GM18907 (cell line): ENCODE results near the gene NOTCH2NLA.
"Not testable (repeated sequence)": the region's sequence is repeated elsewhere in the genome, so short reads cannot be mapped to it uniquely, and the experiment has no call there.

Source experiments
- ATAC-seq: cut with Tn5 transposase; IDR thresholded peaks from one replicate; pipeline ENCODE4 v1.9.1; 2021; ENCODE audit warnings: mild to moderate bottlenecking, moderate library complexity; ENCODE audit not compliant: unreplicated experiment

NOTCH2NLA gene

DNA sequence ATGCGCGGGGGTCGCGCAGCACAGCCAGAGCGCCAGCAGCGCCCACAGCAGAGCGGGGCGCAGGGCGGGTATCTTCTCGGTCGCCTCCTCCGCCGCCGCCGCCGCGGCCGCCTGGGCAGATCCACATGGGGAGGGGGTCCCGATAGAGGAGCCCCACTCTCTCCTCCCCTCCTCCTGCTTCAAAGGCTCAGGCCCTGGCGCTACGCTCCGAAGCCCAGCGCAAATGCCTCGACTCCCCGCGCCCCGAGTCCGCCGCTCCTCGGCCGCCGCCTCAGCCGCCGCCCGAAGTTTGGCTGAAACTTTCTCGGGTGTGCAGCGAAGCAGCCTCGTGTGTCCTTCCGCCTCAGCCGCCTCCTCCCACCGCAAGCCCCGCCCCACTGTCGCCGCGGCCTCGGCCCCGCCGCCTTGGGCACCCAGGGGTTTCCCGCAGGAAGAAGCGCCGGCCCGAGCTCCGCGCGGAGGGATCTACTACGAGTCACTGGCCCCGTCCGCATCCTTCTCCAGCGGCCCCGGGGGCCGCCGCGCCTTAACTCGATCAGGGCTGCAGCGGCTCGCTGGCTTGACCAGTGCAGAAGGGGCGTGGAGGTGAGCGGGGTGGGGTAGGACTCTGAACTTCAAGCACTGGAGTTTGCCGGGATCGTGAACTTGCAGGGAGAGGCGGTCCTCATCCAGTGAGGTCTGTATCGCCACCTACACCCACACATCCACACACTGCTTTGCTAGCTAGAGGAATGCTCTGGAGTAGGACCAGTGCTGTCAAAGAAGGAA lies at the start of gene NOTCH2NLA:
Gene NOTCH2NLA, minus strand, starts transcription at position 312 of the 768 bp plus-strand sequence. CDS start 39,684 bp downstream, outside the sequence.
- ATAC-seq, result peak; percentile 60

DNA sequence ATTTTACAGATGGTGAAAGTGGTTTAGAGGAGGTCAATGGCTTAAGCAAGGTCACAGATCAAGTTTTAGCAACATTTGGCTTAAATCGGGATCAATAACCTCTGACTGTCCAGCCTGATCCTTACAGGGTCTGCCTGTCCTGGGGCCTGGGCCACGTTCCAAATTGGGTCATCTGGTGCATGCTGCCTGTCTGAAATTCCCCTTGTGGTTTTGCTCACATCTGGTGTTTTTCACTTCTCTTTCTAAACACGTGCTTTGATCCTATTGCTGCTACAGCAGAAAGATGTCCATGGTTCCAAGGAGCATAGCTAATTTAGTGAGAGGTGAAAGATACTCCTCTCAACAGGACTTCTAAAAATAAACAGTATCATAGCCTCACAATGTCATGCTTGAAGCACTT lies 49.5 kb upstream of the NOTCH2NLA start:
- ATAC-seq, result peak; percentile 75

DNA sequence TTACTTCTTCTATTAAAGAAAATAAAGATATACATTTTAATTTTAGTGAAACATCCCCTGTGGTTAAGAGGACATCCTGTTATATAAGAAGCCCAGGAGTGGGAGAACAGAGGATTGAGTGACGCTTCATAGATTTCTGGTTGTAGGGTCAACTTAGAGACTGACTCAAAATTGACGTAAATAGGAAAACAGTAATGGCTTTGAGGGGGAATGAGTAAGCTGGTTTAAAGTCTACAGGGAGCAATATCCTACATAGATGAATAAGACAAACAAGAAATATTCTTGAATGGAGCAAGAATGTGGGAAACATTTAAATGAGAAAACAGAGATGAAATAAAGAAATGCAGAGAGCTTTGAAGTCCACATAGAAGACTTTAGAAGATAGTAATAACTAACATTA lies 48.3 kb upstream of the NOTCH2NLA start:
- not testable (repeated sequence) for ATAC-seq

DNA sequence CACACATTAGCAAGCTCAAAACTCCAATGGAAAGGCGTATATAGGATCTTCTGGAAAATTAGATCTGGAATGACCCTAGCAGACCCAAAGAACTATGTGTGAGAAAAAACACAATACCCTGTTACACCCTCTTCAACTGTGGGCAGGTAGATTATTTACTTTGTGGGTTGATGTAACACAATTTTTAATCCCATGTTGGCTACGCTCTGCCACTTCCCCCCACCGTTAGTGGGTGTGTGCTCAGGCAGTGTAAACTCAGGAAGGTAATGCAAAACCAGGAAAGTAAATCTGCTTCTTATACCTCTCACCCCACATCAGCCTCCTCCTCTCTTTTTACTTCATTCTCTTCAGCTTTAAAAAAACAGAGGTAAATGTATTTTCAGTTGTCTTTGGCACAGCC lies 45.3 kb upstream of the NOTCH2NLA start:
- not testable (repeated sequence) for ATAC-seq

DNA sequence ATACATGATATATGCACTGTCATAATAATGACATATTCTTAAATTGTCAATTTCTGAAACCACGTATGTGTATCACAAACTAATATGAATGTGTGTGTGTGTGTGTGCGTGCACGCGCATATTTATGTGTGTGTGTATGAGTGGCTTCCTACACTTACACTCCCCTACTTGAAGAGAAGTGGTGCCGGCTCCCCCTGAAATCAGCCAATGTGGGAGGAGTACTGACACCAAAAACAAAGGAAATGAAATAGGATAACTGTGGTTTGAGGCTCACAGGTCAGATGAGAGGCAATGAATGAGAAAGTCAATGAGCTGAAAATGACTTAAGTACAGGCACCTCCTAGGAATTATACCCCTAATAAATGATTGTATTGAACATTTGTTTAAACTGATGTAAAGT lies 44.4 kb upstream of the NOTCH2NLA start:
- not testable (repeated sequence) for ATAC-seq

DNA sequence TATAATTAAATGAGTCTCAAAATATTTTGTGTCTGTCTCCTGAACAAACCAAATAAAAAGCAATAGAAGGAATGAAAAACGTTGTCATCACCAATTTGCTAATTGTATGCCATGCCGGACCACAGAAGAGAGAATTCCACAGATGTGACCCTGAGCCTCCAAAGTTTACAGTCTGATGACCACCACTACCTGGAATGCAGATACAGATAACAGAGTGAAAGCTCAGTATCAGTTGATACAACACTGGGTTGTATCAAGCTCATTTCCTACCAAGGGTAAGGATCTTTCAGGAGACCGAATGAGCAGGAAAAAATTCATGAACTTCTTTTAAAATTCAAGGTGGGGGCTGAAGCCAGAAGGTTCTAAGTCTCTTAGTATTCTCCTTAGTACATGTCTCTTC lies 43.9 kb upstream of the NOTCH2NLA start:
- not testable (repeated sequence) for ATAC-seq

DNA sequence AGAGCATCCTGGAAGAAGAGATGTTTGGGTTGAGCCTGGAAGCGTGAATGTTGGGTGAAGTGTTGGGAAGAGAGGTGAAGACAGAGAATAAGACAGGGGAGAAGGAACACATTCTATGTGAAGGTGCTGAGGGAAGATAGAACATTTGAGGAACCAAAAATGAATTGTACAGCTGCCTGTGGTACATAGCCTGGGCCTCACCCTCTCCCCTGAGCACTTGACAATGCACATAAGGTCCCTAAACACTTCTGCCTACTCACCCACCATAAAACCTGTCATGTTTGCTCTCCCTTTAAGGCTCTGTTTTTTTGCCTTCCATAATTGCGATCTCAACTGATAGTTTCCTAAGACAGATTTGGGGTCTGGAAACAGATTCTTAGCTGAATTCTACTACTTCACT lies 43.2 kb upstream of the NOTCH2NLA start:
- not testable (repeated sequence) for ATAC-seq

DNA sequence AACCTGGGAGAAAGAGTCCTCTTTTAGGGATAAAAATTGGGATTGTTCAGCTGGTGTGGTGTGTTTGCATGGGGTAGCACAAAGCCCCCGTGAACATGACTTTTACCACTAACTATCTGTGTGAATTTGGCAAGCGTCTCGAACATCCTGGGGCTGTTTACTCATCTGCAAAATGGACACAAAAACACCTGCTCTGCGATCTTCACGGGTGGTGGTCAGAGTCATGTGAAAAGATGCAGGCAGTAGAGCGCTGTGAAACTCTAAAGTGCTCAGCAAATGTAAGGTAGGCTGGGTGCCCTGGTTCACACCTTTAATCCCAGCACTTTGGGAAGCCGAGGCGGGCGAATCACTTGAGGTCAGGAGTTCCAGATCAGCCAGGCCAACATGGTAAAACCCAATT lies 41.3 kb upstream of the NOTCH2NLA start:
- ATAC-seq, result not testable (repeated sequence)

DNA sequence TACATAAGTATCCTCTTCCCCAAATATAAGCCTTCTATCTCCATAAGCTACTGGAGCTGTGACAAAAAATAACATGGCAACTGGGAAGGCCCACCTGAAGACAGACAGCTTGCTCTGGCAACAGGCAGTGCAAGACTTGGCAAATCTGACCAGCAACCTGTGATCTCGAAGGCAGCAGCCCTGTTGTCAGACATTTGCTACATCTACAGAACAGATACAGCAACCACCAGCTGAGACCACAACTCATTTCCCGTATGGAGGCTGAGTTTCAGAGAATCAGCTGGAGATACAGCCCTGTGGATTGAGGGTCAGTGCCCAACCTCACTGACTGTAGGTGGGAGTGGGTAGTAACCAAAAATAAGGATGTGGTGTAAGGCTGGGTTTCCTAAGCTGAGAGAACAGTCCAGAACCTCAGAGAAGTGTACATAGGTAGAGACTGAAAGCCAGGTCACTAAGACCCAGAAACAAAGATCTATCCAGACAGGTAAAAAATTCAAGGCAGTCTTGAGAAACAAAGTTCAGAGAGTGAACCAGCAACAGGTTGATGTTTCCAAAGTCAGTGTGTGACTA lies 37.4 kb upstream of the NOTCH2NLA start:
- not testable (repeated sequence) for ATAC-seq

DNA sequence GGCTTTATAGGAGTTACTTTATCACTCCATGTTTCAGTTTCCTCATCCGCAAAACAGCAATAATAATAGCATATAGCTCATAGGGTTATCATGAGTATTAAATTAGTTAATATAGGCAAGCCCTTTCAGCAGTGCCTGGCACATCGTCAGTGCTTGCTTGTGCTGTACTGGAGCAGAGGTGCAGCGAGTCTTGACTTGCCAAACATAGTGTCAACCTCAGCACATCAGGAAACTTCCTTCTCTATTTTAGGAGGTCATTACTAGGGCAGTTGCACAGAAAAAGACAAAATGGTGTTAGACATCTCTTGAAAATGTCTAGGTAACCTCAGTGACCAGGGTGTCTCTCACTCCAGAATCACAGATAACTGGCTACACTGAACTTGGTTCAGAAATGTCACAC lies 35.9 kb upstream of the NOTCH2NLA start:
- not testable (repeated sequence) for ATAC-seq

DNA sequence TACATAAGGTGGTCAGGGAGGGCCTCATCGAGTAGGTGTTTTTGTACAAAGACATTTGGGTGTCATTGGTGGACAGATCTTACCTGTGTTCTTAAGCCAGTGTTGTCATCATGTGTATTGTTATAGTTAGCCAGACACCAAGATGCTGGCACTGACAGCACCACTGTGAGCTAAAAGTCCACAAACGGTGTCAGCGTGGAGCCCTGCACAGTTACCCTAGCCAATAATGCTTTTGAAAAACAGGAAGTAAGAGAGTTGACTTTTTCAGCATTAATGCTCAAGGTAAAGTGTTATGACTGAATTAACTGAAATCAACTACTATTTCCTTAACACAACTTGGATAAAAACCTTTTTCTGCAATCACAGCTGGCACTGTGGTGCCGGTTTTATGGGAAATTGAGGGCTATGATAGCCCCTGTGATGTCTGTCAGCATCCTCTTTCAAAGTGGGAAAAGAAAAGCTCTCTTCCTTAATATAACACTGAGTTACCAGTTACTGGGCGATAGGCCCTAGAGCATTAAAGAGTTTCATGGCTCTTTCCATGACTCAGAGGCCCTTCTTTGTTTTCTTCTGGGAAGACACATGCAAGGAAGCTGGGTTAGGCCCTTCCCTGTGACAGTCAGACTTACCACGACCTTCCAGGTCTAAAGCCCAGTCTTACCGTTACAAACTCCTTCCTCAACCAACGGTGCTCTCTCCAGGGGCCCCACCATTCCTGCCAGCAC lies 31.3 kb upstream of the NOTCH2NLA start:
- not testable (repeated sequence) for ATAC-seq

DNA sequence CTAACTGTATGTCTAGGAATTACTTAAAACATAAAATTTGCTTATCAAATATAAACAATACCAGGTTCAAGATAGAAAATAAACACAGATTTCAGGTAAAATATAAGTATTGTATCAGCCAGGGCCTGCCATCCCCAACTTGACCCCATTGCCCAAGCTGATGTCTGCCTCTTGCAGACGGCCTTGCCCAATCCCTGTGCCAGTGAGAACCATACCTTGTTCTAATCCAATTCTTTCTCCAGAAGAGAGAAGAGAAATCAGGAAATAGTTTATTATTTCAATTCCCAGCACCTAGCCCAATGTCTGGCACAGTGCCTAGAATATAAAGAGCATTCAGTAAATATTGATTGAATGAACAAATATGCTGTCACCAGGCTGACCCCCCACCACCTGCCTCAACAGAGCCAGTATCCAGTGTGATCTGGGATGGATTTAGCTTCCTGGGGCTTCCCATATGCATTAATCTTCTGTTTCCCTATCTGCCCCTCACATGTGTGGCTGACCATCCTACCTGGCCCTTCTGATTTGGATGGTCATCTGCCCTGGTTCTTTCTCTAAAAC lies 29.3 kb upstream of the NOTCH2NLA start:
- not testable (repeated sequence) for ATAC-seq

DNA sequence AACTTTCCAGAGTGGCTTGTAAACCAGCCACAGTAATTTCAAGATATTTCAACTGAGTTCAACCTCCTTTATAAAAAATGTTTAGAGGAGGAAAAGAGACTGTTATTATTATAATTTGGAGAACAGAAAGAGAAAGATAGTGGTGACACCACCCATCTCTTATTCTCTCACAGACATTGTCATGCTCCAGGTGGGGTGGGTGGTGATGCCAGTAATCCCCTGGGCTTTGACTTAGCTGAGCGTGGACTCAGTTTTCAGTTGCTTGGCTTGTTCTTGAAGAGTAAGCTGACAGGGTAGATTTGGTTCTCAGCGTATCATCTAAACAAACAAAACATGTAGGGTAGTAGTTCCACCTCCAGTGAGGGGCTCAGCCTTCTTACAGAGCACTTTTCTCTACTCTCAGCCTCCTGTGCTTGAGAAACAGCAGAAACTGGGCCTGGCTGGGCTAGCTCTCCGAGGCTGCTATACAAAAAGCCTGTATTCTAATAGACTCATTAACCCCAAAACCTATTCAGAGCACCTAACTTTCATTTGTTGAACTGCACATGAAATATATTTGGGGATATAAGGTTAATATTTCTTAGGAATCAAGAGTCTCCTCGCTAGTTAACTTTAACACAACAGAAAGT lies 25.9 kb upstream of the NOTCH2NLA start:
- peak; percentile 51 for ATAC-seq

DNA sequence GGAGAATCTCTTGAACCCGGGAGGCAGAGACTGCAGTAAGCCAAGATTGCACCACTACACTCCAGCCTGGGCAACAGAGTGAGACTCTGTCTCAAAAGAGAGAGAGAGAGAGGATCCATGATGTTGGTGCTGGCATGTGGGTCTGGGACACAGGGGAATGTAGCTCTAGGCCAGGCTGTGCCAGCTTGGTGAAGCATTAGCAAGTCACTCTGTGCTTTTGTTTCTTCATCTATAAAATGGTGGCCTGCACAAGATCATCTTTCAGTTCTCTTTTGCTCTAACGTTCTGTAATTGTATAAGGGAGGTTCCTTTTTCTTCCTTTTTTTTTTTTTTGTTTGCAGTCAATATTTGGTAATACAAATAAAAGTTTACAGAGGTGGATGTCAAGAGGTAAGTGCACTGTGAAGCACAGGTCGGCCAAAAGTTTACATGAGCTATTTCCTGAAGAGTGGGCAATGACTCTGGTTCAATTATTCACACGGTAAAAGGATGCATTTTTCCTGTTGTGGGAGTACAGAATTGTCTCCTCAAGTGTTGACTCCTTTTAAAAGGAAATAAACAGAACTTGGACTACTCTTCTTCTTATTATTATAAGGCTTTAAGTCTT lies 24.5 kb upstream of the NOTCH2NLA start:
- ATAC-seq, result not testable (repeated sequence)

DNA sequence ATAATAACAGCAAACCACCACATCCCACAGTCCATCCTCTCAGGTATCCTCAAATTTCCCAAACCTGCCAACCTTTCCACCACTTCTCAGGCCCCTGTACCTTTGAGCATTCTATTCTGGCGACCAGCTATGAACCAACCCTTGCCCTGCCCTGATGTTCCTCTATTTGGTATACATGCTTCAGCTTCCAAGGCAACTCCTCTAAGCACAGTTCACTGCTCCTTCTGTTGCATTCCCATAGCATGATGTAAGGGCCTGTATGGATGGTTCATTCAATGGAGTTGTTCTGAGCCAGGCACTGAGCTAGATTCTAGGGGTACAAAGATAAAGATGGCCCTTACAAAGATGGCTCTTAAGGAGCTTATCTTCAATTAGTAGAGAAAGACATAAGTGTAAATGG lies 22.7 kb upstream of the NOTCH2NLA start:
- not testable (repeated sequence) for ATAC-seq

DNA sequence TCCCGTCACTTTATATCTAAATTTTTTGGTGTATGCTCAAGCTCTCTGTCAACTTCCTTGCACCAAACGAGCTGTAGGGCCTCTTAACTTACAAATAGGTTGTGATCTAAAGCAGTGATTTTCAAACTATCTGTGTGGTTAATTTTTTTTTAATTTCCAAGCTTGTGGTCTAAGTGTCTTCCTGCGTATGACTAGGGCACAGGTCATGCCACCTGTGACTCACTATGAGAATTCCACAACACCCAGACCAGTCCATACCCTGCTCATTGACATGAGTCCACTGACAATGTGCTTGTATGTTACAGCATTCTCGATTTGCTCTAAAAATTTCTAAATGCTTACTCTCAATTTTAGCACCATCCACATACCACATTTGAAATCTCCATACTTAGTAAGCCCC lies 19.8 kb upstream of the NOTCH2NLA start:
- ATAC-seq, result not testable (repeated sequence)

DNA sequence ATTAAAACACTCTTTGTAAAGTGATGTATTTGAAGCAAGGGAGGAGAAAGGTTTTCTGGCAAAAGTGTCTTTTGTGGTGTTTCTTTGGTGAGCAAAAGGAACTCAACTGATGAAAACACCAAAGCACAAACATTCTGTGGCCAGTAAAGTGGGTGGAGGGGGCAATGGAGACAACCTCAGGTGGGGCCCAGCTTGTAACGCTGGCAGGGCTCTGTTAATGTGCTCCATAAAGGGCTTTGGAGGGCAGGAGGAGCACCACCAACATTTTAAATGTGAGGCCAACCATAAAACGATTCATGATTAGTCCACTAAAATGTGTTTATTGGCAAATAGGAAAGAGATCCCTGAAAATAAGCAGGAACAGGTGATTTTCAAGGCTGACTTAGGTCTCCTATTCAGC lies 7.8 kb upstream of the NOTCH2NLA start:
- not testable (repeated sequence) for ATAC-seq

DNA sequence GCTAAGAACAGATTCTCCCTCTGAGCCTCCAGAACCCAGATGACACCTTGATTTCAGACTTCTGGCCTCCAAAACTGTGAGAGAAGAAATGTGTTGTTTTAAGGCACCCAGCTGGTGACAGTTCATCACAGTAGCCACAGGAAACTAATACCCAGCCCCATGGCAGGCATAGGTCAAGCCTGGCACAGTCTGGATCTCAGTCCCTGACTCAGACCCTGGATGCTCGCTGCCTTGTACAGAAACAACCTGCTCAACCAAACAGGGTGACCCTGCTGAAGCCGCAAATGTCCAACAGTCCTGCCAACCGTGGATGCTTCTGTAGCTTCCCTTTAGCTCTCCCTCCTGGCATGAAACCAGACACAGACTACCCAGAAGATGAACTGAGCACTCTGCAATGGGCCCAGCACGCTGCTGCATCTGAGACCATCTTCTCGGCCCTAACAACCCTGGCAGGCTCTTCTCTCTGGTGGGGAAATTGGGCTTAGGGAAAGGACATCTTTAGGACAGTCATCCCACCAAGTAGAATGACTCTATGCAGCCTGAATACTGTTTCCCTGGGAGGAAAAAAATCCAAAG lies 7.3 kb upstream of the NOTCH2NLA start:
- not testable (repeated sequence) for ATAC-seq

DNA sequence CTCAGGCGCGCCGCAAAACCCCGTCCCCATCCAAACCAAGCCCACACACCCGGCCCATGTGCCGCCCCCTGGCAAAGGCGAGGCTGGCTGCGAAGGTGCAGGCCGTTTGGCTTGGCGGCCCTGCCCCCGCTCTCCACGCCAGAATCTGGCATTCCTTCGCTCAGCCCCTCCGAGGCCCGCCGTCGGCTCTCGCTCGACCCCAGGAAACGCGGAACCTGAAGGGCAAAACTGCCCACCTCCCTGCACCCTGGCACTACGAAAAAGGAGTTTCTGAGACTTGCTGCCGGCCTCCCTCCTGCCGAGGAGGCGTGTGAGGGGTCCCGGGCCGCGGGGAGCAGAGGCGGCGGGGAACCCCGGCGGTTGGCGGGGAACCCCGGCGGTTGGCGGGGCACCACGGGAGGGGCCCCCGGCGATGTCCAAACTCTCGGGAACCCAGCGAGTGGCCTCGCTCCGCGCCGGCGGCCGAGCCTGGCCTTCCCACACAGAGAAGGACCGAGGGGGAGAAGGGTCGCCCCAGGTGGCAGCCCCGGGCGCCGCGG lies 608 bp downstream of the NOTCH2NLA start:
- ATAC-seq, result not testable (repeated sequence)

DNA sequence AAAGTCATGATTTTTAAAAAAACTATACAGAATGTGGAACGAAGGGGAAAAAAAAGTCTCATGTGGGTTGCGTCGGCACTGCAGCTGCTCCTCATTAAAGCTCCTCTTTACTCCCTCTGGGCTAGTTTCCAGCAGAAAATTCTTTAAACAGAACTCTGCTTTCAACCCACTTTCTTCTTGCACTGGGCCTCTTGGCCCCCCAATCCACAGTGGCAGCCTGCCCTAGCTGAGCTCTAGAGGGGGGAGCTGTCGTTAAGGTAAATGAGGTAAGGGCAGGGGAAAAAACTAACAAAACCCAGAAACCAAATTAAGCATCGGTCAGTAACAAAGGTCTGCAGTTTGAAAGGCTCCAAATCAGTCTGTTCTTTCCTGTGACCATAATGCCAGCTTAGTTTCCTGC lies 54.3 kb downstream of the NOTCH2NLA start:
- ATAC-seq, result not testable (repeated sequence)
